Loucy (cell line): ENCODE measurements around the gene LMAN1L.

Source experiments
- EZH2phosphoT487 ChIP-seq: fragments of 200-600 bp; IDR thresholded peaks from 2 replicates; pipeline ENCODE4 v1.6.1; 2018; ENCODE audit warnings: antibody characterized with exemption, mild to moderate bottlenecking, moderate library complexity, borderline replicate concordance
- TF ChIP-seq, protein P1 (sequence below): fragments of 200-600 bp; sonication (generic); conservative IDR thresholded peaks from 2 replicates; pipeline ENCODE4 v1.5.1; 2014; ENCODE audit warnings: mild to moderate bottlenecking, antibody characterized with exemption, low read length

DNA sequence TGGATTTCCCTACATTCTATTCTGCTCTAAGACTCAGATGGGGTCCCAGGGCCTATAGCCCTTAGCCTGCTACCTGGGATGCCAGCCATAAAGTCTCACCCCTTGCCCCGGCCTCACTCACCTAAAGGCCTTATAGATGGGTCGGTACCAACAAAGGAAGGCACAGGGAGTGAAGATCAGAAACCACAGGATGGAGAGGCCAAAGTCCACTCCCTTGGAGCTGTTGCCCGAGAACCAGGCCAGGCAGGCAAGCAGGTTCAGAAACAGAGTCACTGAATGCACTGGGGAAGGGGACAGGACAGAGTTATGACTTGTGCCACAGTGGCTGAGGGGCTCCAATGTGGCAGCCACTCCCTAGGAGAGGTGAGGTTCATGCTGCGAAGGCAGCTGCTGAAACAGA is 37.8 kb downstream of the LMAN1L start:
- TF ChIP-seq, protein P1, sequence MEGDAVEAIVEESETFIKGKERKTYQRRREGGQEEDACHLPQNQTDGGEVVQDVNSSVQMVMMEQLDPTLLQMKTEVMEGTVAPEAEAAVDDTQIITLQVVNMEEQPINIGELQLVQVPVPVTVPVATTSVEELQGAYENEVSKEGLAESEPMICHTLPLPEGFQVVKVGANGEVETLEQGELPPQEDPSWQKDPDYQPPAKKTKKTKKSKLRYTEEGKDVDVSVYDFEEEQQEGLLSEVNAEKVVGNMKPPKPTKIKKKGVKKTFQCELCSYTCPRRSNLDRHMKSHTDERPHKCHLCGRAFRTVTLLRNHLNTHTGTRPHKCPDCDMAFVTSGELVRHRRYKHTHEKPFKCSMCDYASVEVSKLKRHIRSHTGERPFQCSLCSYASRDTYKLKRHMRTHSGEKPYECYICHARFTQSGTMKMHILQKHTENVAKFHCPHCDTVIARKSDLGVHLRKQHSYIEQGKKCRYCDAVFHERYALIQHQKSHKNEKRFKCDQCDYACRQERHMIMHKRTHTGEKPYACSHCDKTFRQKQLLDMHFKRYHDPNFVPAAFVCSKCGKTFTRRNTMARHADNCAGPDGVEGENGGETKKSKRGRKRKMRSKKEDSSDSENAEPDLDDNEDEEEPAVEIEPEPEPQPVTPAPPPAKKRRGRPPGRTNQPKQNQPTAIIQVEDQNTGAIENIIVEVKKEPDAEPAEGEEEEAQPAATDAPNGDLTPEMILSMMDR = no peak
- TF ChIP-seq EZH2phosphoT487 = no peak
